Mesothelial cell of epicardium (in vitro differentiated cells): Measurements from ENCODE around the gene KLHL11. TPM values are rescaled to one million over a fixed set of nuclear protein-coding genes. Genes with fewer than 3 reads are reported as not detected.
A peak's percentile ranks its signal among the peaks of the same experiment; 100 is the strongest.
"Not testable (repeated sequence)": the region's sequence is repeated elsewhere in the genome, so short reads cannot be mapped to it uniquely, and the experiment has no call there.

Source experiments
- DNase-seq, 2 experiments: peaks; one replicate each; pipeline ENCODE4 v3.0.0; 2021; ENCODE audit warnings: low spot score in 2 of 2; ENCODE audit not compliant: unreplicated experiment in 2 of 2
- H3K27ac Mint-ChIP-seq: 2 replicates; pipeline ENCODE4 v1.8.0; 2021; ENCODE audit warnings: mixed read lengths
- H3K27me3 Mint-ChIP-seq: 2 replicates; pipeline ENCODE4 v1.8.0; 2021; ENCODE audit warnings: low read depth, mixed read lengths
- H3K36me3 Mint-ChIP-seq: 2 replicates; pipeline ENCODE4 v1.8.0; 2021; ENCODE audit warnings: mixed read lengths
- H3K4me1 Mint-ChIP-seq: 2 replicates; pipeline ENCODE4 v1.8.0; 2021; ENCODE audit warnings: mixed read lengths
- H3K4me3 Mint-ChIP-seq: 2 replicates; pipeline ENCODE4 v1.8.0; 2021; ENCODE audit warnings: mild to moderate bottlenecking, moderate library complexity, mixed read lengths
- H3K9me3 Mint-ChIP-seq: 2 replicates; pipeline ENCODE4 v1.8.0; 2021; ENCODE audit warnings: mixed read lengths
- total RNA-seq: library from RNA; stranded (reverse); gene quantifications from 3 replicates; pipeline ENCODE4 v1.2.1, GENCODE V29; 2021
- TF ChIP-seq, protein P1 (sequence below): fragments of 200-600 bp; sonication (generic); IDR thresholded peaks from one replicate; pipeline ENCODE4 v1.5.0; 2021; ENCODE audit warnings: antibody characterized with exemption; ENCODE audit not compliant: unreplicated experiment

KLHL11 gene
- total RNA-seq, 1 donor from 2014 or later = 21.9 TPM

DNA sequence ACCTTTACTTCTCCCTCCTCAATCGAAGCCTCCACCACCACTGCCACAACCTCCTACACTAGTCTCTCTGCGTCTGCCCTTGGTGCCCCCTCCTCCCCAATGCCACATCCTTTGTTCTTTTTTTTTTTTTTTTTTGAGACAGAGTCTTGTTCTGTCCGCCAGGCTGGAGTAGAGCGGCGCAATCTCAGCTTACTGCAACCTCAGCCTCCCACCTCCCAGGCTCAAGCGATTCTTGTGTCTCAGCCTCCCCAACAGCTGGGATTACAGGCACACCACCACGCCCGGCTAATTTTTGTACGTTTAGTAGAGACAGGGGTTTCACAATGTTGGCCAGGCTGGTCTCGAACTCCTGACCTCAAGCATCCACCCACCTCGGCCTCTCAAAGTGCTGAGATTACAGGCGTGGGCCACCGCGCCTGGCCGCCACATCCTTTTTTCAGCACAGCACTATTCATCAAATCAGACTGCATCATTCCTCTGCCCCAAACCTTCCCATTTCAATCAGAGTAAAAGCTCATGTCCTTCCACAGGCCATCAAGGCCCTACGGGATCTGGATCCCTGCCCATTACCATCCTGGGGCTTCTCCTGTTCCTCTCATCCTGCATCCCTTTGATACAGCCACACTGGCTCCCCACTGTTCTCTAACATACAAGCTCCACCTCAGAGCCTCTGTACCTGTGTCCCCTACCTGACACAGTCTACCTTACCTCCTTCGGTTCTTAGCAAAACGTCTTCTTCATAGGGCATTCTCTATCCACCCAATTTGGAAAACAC is 2.0 kb downstream of the KLHL11 start:
- peaks cover 9% of the 10 kb centered on the region for H3K4me1 Mint-ChIP-seq
- H3K9me3 Mint-ChIP-seq = no peaks in the 10 kb centered on the region
- no peak for DNase-seq
- no peaks in the 10 kb centered on the region for H3K27me3 Mint-ChIP-seq
- TF ChIP-seq, protein P1, sequence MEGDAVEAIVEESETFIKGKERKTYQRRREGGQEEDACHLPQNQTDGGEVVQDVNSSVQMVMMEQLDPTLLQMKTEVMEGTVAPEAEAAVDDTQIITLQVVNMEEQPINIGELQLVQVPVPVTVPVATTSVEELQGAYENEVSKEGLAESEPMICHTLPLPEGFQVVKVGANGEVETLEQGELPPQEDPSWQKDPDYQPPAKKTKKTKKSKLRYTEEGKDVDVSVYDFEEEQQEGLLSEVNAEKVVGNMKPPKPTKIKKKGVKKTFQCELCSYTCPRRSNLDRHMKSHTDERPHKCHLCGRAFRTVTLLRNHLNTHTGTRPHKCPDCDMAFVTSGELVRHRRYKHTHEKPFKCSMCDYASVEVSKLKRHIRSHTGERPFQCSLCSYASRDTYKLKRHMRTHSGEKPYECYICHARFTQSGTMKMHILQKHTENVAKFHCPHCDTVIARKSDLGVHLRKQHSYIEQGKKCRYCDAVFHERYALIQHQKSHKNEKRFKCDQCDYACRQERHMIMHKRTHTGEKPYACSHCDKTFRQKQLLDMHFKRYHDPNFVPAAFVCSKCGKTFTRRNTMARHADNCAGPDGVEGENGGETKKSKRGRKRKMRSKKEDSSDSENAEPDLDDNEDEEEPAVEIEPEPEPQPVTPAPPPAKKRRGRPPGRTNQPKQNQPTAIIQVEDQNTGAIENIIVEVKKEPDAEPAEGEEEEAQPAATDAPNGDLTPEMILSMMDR = no peak
- no peak overlapping the region for H3K27ac Mint-ChIP-seq
- H3K36me3 Mint-ChIP-seq = peaks cover 4% of the 10 kb centered on the region
- no peak overlapping the region for H3K4me3 Mint-ChIP-seq

DNA sequence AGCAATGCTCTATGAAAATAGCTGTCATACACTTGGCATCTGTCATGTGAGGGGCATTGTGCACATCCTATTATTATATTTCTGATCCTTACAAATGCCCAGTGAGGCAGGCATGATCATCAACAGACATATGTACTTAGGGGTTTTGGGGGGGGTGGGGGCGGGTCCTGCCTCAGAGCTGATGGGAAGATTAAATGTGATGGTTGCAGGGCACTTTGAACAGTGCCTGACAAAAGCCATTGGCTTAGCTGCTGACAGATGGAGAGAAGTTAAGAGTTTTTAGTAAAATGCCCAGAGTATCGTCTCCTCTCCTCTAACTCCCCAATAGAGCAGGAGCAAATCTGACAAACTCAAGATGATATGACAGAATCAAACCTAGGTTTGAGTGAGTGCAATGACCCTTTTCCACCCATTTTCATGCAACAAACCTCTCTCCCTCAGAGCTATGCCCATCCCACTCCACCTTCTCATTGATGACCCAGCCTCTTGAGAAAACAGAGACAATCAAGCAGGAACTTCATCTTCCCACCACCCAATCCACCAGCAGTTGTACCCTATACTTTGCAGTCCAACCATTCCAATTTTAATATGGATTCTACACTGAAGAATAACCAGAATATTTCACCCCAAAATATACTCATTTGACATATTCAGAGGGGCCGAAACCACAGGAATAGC is 4.8 kb downstream of the KLHL11 start:
- H3K4me1 Mint-ChIP-seq = peaks cover 7% of the 10 kb centered on the region
- H3K27me3 Mint-ChIP-seq = no peaks in the 10 kb centered on the region
- TF ChIP-seq, protein P1 = no peak
- H3K9me3 Mint-ChIP-seq = no peaks in the 10 kb centered on the region
- no peaks in the 10 kb centered on the region for H3K36me3 Mint-ChIP-seq
- DNase-seq = no peak
- H3K27ac Mint-ChIP-seq = peak overlapping the region; percentile 24
- H3K4me3 Mint-ChIP-seq = no peak overlapping the region

DNA sequence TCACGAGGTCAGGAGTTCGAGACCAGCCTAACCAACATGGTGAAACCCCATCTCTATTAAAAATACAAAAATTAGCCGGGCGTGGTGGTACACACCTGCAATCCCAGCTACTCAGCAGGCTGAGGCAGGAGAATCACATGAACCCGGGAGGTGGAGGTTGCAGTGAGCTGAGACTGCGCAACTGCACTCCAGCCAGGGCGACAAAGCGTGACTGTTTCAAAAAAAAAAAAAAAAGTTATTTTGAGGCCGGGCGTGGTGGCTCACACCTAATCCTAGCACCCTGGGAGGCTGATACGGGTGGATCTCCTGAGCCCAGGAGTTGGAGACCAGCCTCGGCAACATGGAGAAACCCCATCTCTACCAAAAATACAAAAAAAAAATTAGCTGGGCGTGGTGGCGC is 13.8 kb downstream of the KLHL11 start:
- not testable (repeated sequence) for H3K4me3 Mint-ChIP-seq, H3K27me3 Mint-ChIP-seq, DNase-seq, H3K9me3 Mint-ChIP-seq, H3K27ac Mint-ChIP-seq, H3K4me1 Mint-ChIP-seq
- H3K36me3 Mint-ChIP-seq = peaks cover 15% of the 10 kb centered on the region

DNA sequence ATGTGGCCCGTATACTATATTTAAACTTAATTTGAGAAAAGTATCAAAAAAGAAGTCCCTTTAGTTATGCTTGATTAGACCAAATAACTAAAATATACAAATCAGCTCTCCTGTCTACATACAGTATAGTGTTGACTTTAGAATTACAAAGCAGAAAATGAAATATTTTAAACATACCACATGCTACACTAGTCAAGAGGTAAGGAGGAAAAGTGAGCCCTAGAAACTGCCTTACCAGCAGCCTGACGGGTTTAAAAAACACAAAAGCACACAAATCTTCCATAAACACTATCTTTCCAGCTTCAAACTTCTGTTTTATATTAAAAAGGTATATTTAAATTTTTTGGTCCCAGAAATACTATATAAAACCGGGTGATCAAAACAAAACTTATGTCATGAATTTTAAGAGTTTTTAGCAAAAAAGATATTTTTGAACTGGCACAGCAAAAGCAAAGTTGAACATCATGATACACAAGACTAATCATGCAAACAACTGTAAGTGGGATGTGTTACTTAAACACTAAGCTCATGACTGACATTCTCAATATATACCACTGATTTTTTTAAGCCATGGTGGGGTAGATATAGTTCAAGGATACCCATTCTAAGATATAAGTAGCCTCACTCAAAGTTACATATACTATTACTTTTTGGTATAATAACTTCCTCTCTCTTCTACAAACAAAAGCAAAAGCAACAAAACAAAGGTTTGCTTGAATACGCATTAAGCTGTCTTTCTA is 15.8 kb downstream of the KLHL11 start:
- TF ChIP-seq, protein P1 = no peak
- no peak for DNase-seq
- Mint-ChIP-seq H3K27me3 (no peaks in the 10 kb centered on the region), H3K27ac (no peak overlapping the region), H3K4me1 (peaks cover 2% of the 10 kb centered on the region), H3K4me3 (no peak overlapping the region), H3K9me3 (no peaks in the 10 kb centered on the region), H3K36me3 (peaks cover 16% of the 10 kb centered on the region)

DNA sequence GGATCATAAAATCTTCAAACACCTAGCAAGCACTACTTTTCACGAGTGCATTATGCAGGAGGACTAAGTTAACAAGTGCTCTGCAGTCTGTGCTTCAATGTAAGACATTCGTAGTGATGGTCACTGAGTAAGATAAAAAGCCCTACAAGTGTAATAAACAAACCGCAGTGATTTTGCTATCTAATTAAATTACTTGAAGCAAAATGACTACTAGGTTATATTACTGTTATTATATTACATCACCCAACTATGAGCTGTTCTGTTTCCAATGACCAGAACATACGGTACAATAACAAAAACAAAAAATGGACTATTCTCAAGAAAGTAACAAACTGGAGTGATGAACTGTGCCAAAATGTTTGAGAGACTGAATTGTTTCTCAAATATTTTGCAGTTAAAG is 16.4 kb downstream of the KLHL11 start:
- no peaks in the 10 kb centered on the region for H3K27me3 Mint-ChIP-seq
- DNase-seq = no peak
- no peak overlapping the region for H3K4me3 Mint-ChIP-seq
- H3K36me3 Mint-ChIP-seq = peaks cover 12% of the 10 kb centered on the region
- no peak overlapping the region for H3K27ac Mint-ChIP-seq
- TF ChIP-seq, protein P1 = no peak
- H3K9me3 Mint-ChIP-seq = no peaks in the 10 kb centered on the region
- H3K4me1 Mint-ChIP-seq = peaks cover 2% of the 10 kb centered on the region

DNA sequence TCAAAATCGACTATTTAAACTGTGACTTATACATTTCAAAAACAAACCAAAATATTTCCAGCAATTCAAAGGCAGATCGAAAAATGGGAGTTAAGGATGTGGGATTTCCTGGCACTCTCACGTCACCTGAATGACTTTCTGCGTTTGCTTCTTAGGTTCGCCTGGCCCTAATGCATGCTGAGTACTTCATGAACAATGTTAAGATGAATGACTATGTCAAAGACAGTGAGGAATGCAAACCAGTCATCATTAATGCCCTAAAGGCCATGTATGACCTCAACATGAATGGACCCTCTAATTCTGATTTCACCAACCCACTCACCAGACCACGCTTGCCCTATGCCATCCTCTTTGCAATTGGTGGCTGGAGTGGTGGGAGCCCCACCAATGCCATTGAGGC is 20.3 kb downstream of the KLHL11 start:
- Mint-ChIP-seq H3K27me3 (no peaks in the 10 kb centered on the region), H3K9me3 (no peaks in the 10 kb centered on the region), H3K4me1 (no peaks in the 10 kb centered on the region), H3K27ac (no peak overlapping the region), H3K36me3 (peaks cover 3% of the 10 kb centered on the region), H3K4me3 (no peak overlapping the region)
- DNase-seq = no peak
- TF ChIP-seq, protein P1 = no peak

DNA sequence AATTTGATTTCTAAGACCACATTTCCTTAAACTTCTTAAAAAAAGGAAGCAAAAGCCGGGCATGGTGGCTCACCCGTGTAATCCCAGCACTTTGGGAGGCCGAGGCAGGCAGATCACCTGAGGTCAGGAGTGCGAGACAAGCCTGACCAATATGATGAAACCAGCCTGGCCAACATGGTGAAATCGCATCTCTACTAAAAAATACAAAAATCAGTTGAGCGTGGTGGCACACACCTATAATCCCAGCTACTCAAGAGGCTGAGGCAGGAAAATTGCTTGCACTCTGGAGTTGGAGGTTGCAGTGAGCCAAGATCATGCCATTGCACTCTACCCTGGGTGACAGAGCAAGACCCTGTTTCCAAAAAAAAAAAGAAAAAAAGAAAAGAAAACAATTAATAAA is 24.4 kb downstream of the KLHL11 start:
- not testable (repeated sequence) for DNase-seq, H3K27ac Mint-ChIP-seq

DNA sequence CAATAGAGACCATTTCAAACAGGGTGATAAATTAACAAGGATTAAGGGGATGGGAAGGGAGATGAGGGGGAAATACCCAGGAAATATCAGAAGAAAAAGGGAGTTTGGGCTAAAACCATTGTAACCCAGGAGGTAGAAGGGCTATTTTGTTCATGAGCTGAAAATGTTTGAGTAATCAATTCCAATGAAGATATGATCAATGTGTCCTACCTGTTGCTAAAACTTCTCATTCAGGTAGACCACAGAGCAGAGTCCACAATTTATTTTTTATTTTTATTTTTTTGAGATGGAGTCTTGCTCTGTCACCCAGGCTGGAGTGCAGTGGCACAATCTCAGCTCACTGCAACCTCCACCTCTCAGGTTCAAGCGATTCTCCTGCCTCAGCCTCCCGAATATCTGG is 25.8 kb downstream of the KLHL11 start:
- not testable (repeated sequence) for H3K36me3 Mint-ChIP-seq, H3K4me1 Mint-ChIP-seq, H3K27me3 Mint-ChIP-seq, DNase-seq, H3K9me3 Mint-ChIP-seq, H3K4me3 Mint-ChIP-seq, H3K27ac Mint-ChIP-seq

More for the DNA sequence above, 24.4 kb downstream of the KLHL11 start:
- H3K4me1 Mint-ChIP-seq, H3K9me3 Mint-ChIP-seq, H3K36me3 Mint-ChIP-seq, H3K27me3 Mint-ChIP-seq, H3K4me3 Mint-ChIP-seq: not testable (repeated sequence)
